NB4 (cell line): ENCODE measurements around the gene NRCAM.

Source experiments
- DNase-seq: peaks from one replicate; pipeline ENCODE4 v3.0.0; 2010; ENCODE audit warnings: low read depth
- H3K4me3 ChIP-seq: one replicate; pipeline ENCODE4 v1.5.1; 2011; ENCODE audit warnings: mild to moderate bottlenecking, low read depth, low read length, moderate library complexity
- CTCF ChIP-seq: IDR thresholded peaks from one replicate; pipeline ENCODE4 v1.5.1; 2012; ENCODE audit warnings: low read depth, low read length
- MAX ChIP-seq: IDR thresholded peaks from 2 replicates; pipeline ENCODE4 v1.6.1; 2011; ENCODE audit warnings: low read depth, low read length
- MYC ChIP-seq: IDR thresholded peaks from 2 replicates; pipeline ENCODE4 v1.6.1; 2011; ENCODE audit warnings: low read depth, low read length
- POLR2A ChIP-seq: IDR thresholded peaks from 2 replicates; pipeline ENCODE4 v1.6.1; 2011; ENCODE audit warnings: mild to moderate bottlenecking; ENCODE audit not compliant: insufficient read length; ENCODE audit errors: extremely low read depth

The NRCAM gene

DNA sequence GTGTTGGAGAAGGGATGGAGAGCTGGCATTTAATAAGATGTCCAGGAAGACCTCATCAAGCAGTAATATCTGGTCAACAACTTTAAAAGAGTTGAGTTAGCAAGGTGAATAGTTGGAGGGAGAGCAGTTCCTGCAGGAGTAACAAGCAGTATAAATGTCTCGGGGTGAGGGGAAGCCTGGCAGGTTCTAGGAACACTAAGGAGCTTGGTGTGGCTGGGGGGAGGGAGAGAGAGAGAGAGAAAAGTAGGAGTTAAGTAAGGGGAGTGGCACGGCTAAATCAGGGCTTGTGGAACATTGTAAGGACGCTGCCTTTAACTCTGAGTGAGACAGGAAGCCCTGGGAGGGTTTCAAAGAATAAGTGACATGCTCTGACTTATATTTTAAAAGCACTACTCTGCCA lies 304.0 kb downstream of the NRCAM start:
- H3K4me3 ChIP-seq = no peak overlapping the region
- TF ChIP-seq POLR2A (no peak), MAX (no peak), MYC (no peak), CTCF (no peak)
- no peak for DNase-seq

- TF ChIP-seq MYC (no peak), MAX (no peak), CTCF (no peak), POLR2A (no peak)
- DNase-seq = no peak
- no peak overlapping the region for H3K4me3 ChIP-seq
Measured at GRCh38 chr7:108149908-108150307, 306.3 kb downstream of the NRCAM start.

- TF ChIP-seq POLR2A = no peak
- TF ChIP-seq MAX = no peak
- TF ChIP-seq CTCF = no peak
- TF ChIP-seq MYC = no peak
- no peak overlapping the region for H3K4me3 ChIP-seq
- no peak for DNase-seq
Measured at GRCh38 chr7:108149119-108149518, 307.1 kb downstream of the NRCAM start.

DNA sequence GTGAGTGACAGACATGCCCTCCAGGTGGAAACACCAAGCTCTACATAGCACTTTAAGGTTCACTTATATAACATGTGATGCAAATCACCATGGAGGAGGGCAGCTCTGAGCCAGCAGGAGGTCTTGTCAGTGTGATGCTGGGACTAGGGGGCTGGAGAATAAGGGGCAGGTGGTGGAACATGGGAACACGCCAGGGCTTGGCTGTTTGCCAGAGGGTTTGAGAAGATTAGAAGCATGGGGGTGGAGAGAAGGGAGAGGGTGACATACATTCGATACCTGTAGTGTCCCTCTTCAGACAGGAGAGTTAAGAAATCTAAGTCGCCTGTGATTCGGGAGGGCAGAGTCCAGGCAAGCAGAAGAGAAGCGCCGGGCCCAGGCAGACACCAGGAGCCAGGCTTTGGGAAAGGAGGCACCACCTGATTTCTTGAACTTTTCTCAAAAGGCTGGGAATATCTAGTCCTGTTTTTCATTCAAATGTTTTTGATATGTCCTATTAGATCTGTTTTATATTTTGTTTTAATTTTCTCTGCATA lies 309.1 kb downstream of the NRCAM start:
- DNase-seq = no peak
- H3K4me3 ChIP-seq = no peak overlapping the region
- TF ChIP-seq MAX (no peak), CTCF (no peak), MYC (no peak), POLR2A (no peak)

- DNase-seq = peak; percentile 83
- H3K4me3 ChIP-seq = no peak overlapping the region
- TF ChIP-seq CTCF (peak; percentile 97), POLR2A (no peak), MYC (peak; percentile 50; the same call in 1 of the 2 replicates), MAX (0 out of 2 replicates have a peak, but pooled peaks have one; percentile 34)
Measured at GRCh38 chr7:108146070-108146842, 310.0 kb downstream of the NRCAM start.
